ENCODE measurements around the gene LRRC75A.
A peak's percentile ranks its signal among the peaks of the same experiment; 100 is the strongest.
"Not testable (repeated sequence)": the region's sequence is repeated elsewhere in the genome, so short reads cannot be mapped to it uniquely, and the experiment has no call there.

LRRC75A gene

DNA sequence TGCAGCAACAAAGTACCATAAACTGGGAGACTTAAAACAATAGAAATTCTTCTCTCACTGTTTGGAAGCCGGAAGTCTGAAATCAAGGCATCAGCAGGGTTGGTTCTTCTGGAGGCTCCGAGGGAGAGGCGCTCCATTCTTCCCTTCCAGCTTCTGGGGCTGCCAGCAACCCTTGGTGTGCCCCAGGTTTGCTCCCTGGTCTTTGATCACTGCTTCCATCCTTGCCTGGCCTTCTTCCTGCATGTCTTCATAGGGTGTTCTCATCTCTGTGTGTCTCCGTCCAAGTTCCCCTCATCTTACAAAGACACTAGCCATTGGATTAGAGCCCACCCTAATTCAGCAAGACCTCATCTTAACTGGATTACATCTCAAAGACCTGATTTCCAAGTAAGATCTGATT is 35.3 kb upstream of the LRRC75A start:
- H3K4me3 ChIP-seq (ENCODE audit: low read length) = no peak overlapping the region
- no peak overlapping the region for H2AFZ ChIP-seq (ENCODE audit: low read depth, low read length)
- no peaks in the 10 kb centered on the region for H3K36me3 ChIP-seq (replicated peaks; ENCODE audit: low read depth, low read length)
- H3K9me3 ChIP-seq (ENCODE audit: insufficient read depth, low read length) = no peaks in the 10 kb centered on the region
- H3K27ac ChIP-seq (ENCODE audit: low read length) = no peak overlapping the region
- no peak overlapping the region for H3K4me2 ChIP-seq (ENCODE audit: low read length)
- no peaks in the 10 kb centered on the region for H3K79me2 ChIP-seq (ENCODE audit: low read length)
- no peaks in the 10 kb centered on the region for H4K20me1 ChIP-seq (ENCODE audit: insufficient read depth, low read length)
- H3K4me1 ChIP-seq (ENCODE audit: low read length) = no peaks in the 10 kb centered on the region
- H3K9ac ChIP-seq (ENCODE audit: low read length) = no peak overlapping the region
- TF ChIP-seq EZH2phosphoT487 (IDR thresholded peaks at IDR 0.05; ENCODE audit: low read depth) = no peak
- TF ChIP-seq, protein P1, sequence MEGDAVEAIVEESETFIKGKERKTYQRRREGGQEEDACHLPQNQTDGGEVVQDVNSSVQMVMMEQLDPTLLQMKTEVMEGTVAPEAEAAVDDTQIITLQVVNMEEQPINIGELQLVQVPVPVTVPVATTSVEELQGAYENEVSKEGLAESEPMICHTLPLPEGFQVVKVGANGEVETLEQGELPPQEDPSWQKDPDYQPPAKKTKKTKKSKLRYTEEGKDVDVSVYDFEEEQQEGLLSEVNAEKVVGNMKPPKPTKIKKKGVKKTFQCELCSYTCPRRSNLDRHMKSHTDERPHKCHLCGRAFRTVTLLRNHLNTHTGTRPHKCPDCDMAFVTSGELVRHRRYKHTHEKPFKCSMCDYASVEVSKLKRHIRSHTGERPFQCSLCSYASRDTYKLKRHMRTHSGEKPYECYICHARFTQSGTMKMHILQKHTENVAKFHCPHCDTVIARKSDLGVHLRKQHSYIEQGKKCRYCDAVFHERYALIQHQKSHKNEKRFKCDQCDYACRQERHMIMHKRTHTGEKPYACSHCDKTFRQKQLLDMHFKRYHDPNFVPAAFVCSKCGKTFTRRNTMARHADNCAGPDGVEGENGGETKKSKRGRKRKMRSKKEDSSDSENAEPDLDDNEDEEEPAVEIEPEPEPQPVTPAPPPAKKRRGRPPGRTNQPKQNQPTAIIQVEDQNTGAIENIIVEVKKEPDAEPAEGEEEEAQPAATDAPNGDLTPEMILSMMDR (IDR thresholded peaks at IDR 0.05; ENCODE audit: low read depth, low read length) = no peak
- H3K27me3 ChIP-seq (ENCODE audit: low read depth, low read length) = no peaks in the 10 kb centered on the region

GRCh38 chr17:16525556-16525955 is 33.6 kb upstream of the LRRC75A start:
- H3K4me1 ChIP-seq (ENCODE audit: low read length); H3K27me3 ChIP-seq (ENCODE audit: low read depth, low read length); H3K9ac ChIP-seq (ENCODE audit: low read length); H3K4me3 ChIP-seq (ENCODE audit: low read length); H2AFZ ChIP-seq (ENCODE audit: low read depth, low read length); H3K9me3 ChIP-seq (ENCODE audit: insufficient read depth, low read length); H3K36me3 ChIP-seq (replicated peaks; ENCODE audit: low read depth, low read length); H3K27ac ChIP-seq (ENCODE audit: low read length); H3K4me2 ChIP-seq (ENCODE audit: low read length); H3K79me2 ChIP-seq (ENCODE audit: low read length); H4K20me1 ChIP-seq (ENCODE audit: insufficient read depth, low read length): not testable (repeated sequence)

GRCh38 chr17:16521070-16521727 is 29.2 kb upstream of the LRRC75A start:
- no peaks in the 10 kb centered on the region for H4K20me1 ChIP-seq (ENCODE audit: insufficient read depth, low read length)
- H3K9me3 ChIP-seq (ENCODE audit: insufficient read depth, low read length) = no peaks in the 10 kb centered on the region
- no peak overlapping the region for H3K4me3 ChIP-seq (ENCODE audit: low read length)
- H3K4me2 ChIP-seq (ENCODE audit: low read length) = peak overlapping the region; percentile 44
- H3K27ac ChIP-seq (ENCODE audit: low read length) = no peak overlapping the region
- H3K79me2 ChIP-seq (ENCODE audit: low read length) = no peaks in the 10 kb centered on the region
- H2AFZ ChIP-seq (ENCODE audit: low read depth, low read length) = peak overlapping the region; percentile 68
- no peak overlapping the region for H3K9ac ChIP-seq (ENCODE audit: low read length)
- no peak for TF ChIP-seq EZH2phosphoT487 (IDR thresholded peaks at IDR 0.05; ENCODE audit: low read depth)
- TF ChIP-seq, protein P1 (IDR thresholded peaks at IDR 0.05; ENCODE audit: low read depth, low read length) = peak; percentile 78
- no peaks in the 10 kb centered on the region for H3K4me1 ChIP-seq (ENCODE audit: low read length)
- no peaks in the 10 kb centered on the region for H3K27me3 ChIP-seq (ENCODE audit: low read depth, low read length)
- no peaks in the 10 kb centered on the region for H3K36me3 ChIP-seq (replicated peaks; ENCODE audit: low read depth, low read length)

GRCh38 chr17:16519021-16519420 is 27.0 kb upstream of the LRRC75A start:
- Histone ChIP-seq H3K4me1 (ENCODE audit: low read length) (no peaks in the 10 kb centered on the region), H3K9ac (ENCODE audit: low read length) (no peak overlapping the region), H4K20me1 (ENCODE audit: insufficient read depth, low read length) (no peaks in the 10 kb centered on the region), H3K9me3 (ENCODE audit: insufficient read depth, low read length) (no peaks in the 10 kb centered on the region), H3K4me3 (ENCODE audit: low read length) (no peak overlapping the region), H3K27me3 (ENCODE audit: low read depth, low read length) (no peaks in the 10 kb centered on the region), H2AFZ (ENCODE audit: low read depth, low read length) (no peak overlapping the region), H3K27ac (ENCODE audit: low read length) (no peak overlapping the region), H3K4me2 (ENCODE audit: low read length) (no peak overlapping the region), H3K79me2 (ENCODE audit: low read length) (no peaks in the 10 kb centered on the region), H3K36me3 (replicated peaks; ENCODE audit: low read depth, low read length) (no peaks in the 10 kb centered on the region)
- TF ChIP-seq EZH2phosphoT487 (IDR thresholded peaks at IDR 0.05; ENCODE audit: low read depth) = no peak
- TF ChIP-seq, protein P1 (IDR thresholded peaks at IDR 0.05; ENCODE audit: low read depth, low read length) = no peak

All from OCI-LY3 (cell line).